ENCODE measurements around the gene MICU1. TPM values are rescaled to one million over a fixed set of nuclear protein-coding genes. Genes with fewer than 3 reads are reported as not detected.
"Not testable (repeated sequence)": the region's sequence is repeated elsewhere in the genome, so short reads cannot be mapped to it uniquely, and the experiment has no call there.

Gene MICU1
- total RNA-seq, 1 donor from 2014 or later = 29.6 TPM

DNA sequence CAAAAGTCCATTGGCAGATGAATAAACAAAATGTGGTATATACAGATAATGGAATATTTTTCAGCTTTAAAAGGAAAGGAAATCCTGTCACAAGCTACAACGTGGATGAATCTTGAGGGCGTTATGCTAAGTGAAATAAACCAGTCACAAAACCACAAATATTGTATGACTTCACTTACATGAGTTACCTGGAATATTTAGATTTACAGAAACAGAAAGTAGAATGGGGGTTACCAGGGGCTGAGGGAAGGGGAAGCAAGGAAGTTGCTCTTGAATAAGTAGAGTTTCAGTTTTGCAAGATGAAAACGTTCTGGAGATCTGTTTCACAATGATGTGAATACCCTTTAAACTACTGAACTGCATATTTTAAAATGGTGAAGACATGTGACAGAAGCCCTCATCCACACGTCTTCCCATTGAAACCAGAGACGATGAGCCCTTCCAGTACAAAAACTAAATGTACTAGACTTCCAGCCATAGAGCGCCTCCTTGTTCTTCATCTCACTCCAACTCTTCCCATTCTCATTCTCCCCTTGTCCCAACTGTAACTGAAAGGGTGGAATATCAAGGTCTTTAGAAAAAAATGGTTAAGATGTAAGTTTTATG, 62.4 kb downstream of the MICU1 start:
- no peak for DNase-seq (ENCODE audit: low read depth, low spot score)

DNA sequence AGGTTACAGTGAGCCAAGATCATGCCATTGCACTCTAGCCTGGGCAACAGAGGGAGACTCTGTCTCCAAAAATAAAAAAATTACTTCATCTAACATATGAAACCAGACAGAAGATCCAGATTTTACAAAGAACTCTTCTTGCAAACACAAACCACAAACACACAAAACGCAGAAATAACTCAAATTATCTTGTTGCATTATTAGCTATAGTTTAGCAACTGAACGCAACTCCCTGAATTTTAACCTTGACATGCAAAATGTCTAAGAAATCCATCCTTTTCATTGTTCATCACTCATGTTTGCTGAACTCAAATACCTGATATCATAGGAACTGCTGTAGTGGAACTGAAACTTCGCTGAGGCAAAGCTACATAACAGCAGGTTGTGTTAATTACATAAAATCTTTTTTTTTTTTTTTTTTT, 64.1 kb downstream of the MICU1 start:
- no peak for DNase-seq (ENCODE audit: low read depth, low spot score)

DNA sequence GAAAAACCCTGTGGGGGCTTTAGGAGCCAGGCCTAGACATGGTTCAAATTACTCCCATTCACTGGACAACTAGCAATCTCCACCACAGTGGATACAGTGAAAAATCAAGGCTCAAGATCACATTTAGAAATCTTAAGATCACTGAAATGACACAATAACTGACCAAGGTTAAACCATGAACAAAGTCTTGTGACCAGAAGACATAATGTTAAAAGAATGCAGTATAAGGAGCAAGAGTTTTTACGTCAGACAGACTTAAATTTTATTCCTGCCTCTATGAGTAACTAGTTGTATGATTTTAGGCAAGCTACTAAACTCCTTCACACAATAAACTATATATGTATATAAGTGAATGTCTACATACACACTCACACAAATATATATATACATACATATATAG, 68.5 kb downstream of the MICU1 start:
- no peak for DNase-seq (ENCODE audit: low read depth, low spot score)

DNA sequence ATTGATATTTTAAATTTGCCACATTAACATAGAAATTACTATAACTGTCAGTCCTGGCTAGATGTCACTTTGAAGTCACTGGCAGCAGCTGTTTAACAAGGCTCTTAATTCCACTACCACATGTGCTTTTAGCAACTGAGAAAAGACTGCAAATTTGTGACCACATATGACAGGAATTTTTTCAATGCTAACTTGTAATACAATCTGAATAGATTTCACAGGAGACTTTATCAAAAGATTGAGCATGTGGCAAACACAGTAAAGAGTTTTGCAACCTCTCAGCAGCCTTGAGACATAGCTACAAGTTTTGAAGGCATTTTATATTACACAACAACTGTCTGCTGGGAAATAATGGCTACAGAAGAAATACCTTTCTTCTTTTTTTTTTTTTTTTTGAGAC, 73.0 kb downstream of the MICU1 start:
- DNase-seq (ENCODE audit: low read depth, low spot score) = no peak

DNA sequence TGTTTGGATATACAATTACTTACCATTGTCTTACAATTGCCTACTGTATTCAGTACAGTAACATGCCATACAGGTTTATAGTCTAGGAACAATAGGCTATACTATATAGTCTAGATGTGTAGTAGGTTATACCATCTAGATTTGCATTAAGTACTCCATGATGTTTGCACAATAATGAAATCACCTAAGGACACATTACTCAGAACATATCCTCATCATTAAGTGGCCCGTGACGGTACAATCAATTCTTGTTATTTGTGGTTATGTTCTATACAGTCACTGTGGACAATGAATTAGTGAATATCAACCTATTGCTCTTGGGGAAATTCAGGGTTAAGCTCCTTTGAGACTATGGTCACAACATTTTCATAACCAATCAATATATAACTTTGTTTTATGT, 75.6 kb downstream of the MICU1 start:
- no peak for DNase-seq (ENCODE audit: low read depth, low spot score)

DNA sequence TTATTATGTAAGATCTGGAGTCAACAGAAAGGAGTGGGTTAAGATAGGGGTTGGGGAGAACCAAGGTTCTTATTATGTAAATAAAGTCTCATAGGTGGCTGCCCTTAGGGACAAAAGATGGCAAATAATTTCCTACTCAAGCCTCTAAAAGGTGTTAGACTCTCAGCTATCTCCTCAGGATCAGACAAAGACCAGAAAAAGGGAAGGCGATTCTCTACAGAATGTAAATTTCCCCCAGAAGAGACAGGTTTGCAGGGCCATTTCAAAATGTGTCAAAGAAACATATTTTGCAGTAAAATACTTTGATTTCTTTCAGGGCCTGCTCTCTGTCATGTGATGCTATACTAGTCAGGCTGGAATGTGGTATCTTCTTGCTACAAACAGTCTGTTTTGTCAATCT, 80.3 kb downstream of the MICU1 start:
- DNase-seq (ENCODE audit: low read depth, low spot score) = no peak

DNA sequence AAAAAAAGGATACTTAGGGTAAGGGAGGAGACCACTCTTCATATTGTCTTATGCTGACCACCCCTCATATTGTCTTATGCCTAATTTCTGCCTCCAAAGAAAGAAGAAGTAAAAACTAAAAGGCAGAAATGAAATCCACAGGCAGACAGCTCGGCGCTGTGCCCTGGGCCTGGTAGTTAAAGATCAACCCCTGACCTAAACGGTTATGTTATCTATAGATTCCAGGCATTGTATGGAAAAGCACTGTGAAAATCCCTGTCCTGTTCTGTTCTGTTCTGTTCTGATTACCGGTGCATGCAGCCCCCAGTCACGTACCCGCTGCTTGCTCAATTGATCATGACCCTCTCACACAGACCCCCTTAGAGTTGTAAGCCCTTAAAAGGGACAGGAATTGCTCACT, 82.0 kb downstream of the MICU1 start:
- DNase-seq (ENCODE audit: low read depth, low spot score) = not testable (repeated sequence)

DNA sequence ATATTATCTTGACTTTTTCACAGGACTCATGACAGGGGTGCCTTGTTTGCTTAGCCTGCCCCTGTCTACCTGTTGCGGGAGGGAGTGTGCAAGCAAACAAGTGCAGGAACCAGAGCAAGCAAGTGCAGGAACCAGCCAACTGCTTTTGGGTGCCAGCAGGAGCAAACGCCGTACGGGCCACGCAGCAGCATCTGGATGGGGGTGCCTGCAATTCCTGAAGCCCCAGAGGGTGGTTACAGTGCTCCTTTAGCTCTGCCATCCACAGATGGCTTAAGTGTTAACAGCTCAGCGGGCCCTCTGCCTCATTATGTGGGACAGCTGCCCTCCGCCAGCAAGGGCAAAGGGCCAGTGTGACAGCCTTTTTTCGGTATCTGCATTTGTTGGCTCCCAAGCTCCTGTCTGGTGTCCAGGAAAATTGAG, 83.5 kb downstream of the MICU1 start:
- DNase-seq (ENCODE audit: low read depth, low spot score) = no peak

DNA sequence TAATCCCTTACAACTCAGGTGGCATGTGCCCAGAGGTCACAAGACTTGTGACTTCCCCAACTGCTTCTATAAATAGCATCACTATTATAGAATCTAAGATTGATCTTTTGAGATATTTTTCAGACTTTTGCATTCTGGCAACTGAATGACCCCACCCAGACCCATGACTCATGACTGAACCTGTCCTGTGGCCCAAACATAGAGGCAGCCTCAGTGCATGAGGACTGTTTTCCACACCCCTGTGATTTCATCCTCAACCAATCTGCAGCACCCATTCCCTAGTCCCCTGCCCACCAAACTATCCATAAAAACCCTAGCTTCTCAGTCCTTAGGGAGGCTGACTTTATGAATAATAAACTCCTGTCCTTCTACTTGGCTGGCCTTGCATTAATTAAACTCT, 84.5 kb downstream of the MICU1 start:
- DNase-seq (ENCODE audit: low read depth, low spot score) = no peak

DNA sequence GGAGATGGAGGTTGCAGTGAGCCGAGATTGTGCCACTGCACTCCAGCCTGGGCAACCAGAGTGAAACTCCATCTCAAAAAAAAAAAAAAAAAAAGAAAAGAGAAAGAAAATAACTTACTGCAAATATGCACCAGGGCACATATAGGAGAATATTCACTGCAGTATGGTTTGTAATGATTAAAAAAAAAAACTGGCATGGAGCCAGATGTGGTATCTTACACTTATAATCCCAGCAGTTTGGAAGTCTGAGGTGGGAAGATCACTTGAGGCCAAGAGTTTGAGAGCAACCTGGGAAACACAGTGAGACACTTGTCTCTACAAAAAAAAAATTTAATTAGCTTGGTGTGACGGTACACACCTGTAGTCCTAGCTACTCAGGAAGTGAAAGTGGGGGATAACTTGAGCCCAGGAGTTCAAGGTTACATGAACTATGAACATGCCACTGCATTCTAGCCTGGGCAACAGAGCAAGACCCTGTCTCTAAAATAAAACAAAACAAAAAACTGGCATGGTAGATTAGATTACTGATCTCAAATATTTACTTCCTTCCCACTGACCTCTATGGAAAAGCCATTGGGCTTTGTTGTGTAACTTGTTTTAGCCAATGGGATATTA, 85.6 kb downstream of the MICU1 start:
- DNase-seq (ENCODE audit: low read depth, low spot score) = no peak

DNA sequence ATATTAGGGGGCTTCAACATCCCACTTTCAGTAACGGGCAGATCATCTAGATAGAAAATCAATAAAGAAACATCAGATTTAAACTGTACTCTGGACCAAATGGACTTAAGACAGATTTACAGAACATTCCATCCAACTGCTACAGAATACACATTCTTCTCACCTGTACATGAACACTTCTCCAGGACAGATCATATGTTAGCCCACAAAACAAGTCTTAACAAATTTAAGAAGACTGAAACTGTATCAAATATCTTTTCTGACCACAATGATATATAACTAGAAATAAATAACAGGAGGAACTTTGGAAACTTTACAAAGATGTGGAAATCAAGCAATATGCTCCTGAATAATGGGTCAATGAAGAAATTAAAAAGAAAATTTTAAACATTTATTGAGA, 86.7 kb downstream of the MICU1 start:
- DNase-seq (ENCODE audit: low read depth, low spot score) = no peak

DNA sequence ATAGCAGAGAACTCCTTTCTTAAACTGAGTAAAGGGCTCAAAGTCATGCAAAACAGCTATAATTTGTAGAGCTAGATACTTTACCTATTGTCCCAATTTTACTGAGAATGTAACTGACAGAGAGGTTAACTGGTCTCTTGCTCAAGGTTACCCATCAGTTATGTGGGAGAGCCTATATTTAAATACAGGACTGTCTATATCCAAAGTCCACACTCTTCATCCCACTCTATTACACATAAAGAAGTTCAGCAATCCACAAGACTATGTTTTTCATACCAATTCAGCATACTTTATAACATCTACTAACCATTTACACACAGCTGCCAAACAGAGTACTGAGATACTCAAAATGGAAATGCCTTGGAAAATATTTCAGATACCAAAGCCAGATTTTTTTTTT, 100.2 kb downstream of the MICU1 start:
- no peak for DNase-seq (ENCODE audit: low read depth, low spot score)

DNA sequence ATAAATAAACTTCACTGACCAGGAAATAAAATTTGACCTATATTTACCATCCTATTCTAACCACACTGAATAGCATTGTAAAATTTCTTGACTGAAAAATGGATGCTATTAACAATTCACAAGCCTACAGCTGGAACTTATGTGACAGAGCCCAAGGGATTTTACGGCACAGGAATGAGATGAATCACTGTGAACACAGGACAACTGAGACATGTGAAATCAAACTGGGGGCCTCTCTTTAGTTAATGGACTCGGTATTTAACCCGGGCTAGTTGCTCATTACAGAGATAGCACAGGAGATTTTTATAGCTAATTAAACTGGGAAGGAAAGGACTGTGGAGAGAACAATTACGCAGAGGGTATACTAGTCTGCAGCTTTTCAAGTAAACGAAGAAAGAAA, 100.6 kb downstream of the MICU1 start:
- no peak for DNase-seq (ENCODE audit: low read depth, low spot score)

DNA sequence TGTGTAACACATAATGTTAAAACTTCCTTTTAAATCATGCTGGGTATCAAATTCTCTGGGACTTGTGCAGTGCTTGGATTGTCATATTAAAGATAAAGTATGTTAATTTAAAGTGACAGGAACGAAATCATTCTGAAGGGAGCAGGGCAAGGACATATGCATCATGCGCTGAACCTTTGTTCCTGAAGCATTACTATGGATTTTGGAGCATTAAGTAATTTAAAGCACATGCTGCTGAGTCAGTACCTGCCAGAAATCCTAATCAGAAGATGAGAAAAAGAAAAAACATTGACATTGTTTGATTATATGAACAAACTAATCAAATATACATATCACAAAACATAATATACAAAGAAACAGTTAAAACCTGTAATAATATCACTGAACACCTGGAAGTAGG, 101.4 kb downstream of the MICU1 start:
- no peak for DNase-seq (ENCODE audit: low read depth, low spot score)

DNA sequence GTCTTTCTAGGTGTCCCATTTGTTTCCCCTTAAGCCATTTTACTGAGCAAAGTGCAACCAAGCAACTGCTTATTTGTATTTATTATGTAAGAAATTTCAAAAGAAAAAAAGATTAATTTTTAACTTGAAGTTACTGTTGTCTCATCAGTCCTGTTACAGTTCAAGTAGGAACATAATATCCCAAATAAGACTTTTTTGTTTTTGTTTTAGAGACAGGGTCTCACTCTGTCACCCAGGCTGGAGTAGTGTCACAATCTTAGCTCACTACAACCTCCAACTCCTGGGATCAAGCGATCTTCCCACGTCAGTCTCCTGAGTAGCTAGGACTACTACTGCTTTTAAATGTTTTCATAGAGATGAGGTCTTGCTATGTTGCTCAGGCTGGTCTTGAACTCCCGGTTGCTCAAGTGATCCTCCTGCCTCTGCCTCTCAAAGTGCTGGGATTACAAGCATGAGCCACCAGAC, 101.9 kb downstream of the MICU1 start:
- DNase-seq (ENCODE audit: low read depth, low spot score) = no peak

DNA sequence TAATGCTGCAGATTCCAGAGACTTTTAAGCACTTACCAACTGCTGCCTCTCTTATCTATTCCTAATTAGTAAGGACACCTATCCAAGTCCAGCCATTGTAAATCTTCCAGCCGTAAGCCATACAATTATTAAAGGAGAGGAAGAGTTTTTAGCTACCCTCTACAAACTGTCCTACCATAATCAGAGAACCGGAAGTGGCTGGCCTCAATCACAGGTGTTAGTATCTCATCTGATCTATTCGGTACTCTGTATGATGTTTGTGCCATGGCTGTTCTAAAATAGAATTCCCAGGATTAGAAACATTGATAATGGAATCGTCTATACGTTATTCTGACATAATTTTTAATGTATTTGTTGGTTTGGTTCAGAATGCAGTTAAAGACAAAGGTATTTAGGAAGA, 102.8 kb downstream of the MICU1 start:
- DNase-seq (ENCODE audit: low read depth, low spot score) = no peak

DNA sequence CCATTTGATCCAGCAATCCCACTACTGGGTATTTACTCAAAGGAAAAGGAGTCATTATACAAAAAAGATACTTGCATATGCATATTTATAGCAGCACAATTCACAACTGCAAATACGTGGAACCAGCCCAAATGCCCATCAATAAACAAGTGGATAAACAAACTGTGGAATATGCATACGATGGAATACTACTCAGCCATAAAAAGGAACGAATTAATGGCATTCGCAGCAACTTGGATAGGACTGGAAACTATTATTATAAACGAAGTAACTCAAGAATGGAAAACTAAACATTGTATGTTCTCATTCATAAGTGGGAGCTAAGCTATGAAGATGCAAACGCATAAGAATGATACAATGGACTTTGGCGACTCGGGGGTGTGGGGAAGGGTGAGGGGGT, 108.6 kb downstream of the MICU1 start:
- DNase-seq (ENCODE audit: low read depth, low spot score) = no peak

DNA sequence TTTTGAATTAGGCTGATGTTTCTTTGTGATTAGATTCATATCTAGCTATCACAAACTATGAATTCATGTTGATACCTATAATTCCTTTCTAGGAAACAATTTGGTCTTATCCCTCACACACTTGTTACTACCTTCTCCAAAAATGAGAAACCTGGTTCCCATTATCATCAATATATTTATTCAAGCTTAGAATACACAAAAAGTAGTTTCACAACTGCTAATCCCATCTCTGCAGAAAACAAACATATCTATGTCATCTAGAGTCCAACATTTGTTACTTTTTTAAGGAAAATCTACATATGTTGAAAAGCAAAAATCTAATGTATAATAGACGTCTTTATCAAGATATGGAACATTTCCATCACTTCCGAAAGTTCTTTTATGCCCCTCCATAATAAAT, 110.4 kb downstream of the MICU1 start:
- no peak for DNase-seq (ENCODE audit: low read depth, low spot score)

DNA sequence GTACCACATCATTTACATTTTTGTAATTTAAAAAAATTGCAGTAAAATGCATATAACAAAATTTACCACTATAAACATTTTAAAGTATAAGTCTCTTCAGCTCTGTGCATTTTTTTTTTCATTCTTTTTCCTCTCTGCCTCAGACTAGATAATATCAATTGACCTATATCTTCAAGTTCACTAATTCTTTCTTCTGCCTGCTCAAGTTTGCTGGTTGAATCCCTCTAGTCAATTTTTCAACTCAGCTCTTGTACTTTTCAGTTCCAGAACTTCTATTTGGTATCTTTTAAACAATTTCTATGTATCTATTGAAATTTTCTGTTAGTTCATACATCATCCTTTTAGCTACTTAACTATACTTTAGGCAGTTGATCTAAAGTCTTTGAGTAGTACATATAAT, 112.0 kb downstream of the MICU1 start:
- no peak for DNase-seq (ENCODE audit: low read depth, low spot score)

DNA sequence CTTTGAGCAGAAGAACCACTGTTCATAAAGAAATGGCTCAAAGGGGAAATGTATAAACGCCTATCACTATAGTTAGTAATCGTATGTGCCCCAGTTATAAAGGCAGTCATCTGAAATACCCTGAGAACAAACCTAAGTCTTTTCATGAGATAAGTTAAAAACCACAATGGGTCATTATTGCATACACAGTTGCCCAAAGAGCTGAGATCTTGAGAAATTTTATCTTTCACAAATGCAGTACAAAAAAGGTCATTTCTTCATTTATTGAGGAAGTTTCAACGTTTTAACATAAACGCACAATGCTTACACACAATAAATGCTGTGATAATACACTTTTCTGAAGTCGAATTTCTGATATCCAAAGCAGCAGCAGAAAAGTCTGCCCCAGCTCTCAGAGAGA, 114.4 kb downstream of the MICU1 start:
- DNase-seq (ENCODE audit: low read depth, low spot score) = no peak

DNA sequence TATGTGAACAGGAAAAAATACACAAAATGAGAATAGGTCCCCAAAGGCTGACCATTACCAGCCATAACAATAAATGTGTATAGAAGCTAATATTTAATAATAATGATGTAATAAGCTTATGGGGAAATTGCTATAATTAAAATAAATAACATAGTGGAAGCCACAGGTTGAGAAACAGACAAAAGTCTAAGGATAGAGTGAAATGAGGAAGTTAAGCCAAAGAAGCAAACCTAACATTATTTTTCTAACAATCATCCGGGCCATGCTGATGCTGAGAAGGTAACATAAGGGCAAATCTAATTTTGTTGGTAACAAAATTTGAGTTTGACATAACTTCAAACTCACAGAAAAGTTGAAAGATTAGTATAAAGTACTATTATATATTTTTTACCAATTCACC, 115.9 kb downstream of the MICU1 start:
- DNase-seq (ENCODE audit: low read depth, low spot score) = no peak

DNA sequence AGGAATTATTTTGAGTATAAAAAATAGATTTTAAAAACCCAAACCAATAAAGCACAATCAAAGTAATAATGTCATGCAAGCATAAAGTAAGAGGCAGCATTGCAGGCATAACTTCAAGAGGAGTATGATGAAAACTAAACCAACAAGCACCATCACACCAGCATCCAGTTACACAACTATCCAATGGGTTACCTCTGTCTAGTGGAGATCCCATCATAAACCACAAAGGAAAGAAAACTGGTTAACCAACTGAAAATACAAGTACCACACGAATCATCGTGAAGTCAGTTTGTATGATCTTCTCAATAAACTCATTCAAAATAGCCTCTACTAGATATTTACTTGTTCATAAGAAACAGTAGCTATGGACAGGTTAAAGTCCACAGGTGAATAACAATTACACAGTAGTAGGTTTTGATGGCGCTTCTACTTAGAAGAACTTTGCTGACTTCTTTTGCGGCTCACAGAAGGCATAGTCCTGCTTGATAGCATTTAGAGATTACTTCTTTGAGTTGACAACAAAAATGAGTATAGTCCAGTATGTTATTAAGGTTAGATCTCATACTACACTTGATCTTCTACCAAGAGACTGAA, 116.6 kb downstream of the MICU1 start:
- no peak for DNase-seq (ENCODE audit: low read depth, low spot score)

DNA sequence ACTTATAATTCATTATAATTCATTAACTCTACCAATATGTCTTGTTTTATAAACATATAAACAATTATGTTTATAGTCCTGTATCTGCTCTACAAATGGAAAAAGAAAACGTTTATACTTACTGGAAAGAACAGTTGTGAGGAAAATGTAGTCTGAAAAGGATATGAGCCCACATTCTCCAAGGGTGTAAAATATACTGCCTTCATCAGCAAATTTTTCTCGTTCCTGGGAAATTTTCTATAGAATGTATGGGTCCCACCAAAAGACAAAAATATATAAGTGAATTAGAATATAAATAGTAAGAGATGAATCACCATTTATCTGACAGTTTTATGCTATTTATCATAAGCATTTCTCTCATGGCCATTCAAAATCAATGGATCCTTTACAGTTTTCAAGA, 117.8 kb downstream of the MICU1 start:
- DNase-seq (ENCODE audit: low read depth, low spot score) = no peak

All from pulmonary artery endothelial cell (primary cell).